ENCODE data around the gene MAMSTR.
"Not testable (repeated sequence)": the region's sequence is repeated elsewhere in the genome, so short reads cannot be mapped to it uniquely, and the experiment has no call there.

MAMSTR gene

GRCh38 chr19:48685583-48685982 is 33.9 kb downstream of the MAMSTR start:
- DNase-seq: no peak

GRCh38 chr19:48683349-48683748 is 36.2 kb downstream of the MAMSTR start:
- DNase-seq: no peak

- DNase-seq: no peak
These were observed 38.4 kb downstream of the MAMSTR start for GRCh38 chr19:48681127-48681470.

- DNase-seq: no peak
These were observed 38.9 kb downstream of the MAMSTR start for GRCh38 chr19:48680436-48681126.

- not testable (repeated sequence) for DNase-seq
These were observed 39.5 kb downstream of the MAMSTR start for GRCh38 chr19:48680006-48680405.

- DNase-seq: no peak
These were observed 41.3 kb downstream of the MAMSTR start for GRCh38 chr19:48678201-48678600.

- DNase-seq: no peak
These were observed 42.6 kb downstream of the MAMSTR start for GRCh38 chr19:48676887-48677286.

- no peak for DNase-seq
These were observed 43.0 kb downstream of the MAMSTR start for GRCh38 chr19:48676487-48676886.

GRCh38 chr19:48674921-48675824 is 44.4 kb downstream of the MAMSTR start:
- DNase-seq: no peak

- no peak for DNase-seq
These were observed 45.2 kb downstream of the MAMSTR start for GRCh38 chr19:48674216-48674809.

- DNase-seq: no peak
These were observed 46.0 kb downstream of the MAMSTR start for GRCh38 chr19:48673436-48674100.

- no peak for DNase-seq
These were observed 46.5 kb downstream of the MAMSTR start, which contains the start of gene NTN5 for GRCh38 chr19:48672994-48673393. NTN5 (minus strand) TSS chr19:48673017; CDS start chr19:48670986, 2,031 bp downstream.

- no peak for DNase-seq
These were observed 48.0 kb downstream of the MAMSTR start for GRCh38 chr19:48671446-48671995.

- no peak for DNase-seq
These were observed 48.7 kb downstream of the MAMSTR start for GRCh38 chr19:48670699-48671445.

GRCh38 chr19:48669903-48670668 is 49.4 kb downstream of the MAMSTR start:
- DNase-seq: no peak

- no peak for DNase-seq
These were observed 50.8 kb downstream of the MAMSTR start for GRCh38 chr19:48668761-48669160.

GRCh38 chr19:48668332-48668731 is 51.2 kb downstream of the MAMSTR start:
- DNase-seq: no peak

GRCh38 chr19:48665786-48666185 is 53.7 kb downstream of the MAMSTR start:
- no peak for DNase-seq

GRCh38 chr19:48664476-48664875 is 55.0 kb downstream of the MAMSTR start:
- DNase-seq: no peak

- no peak for DNase-seq
These were observed 55.9 kb downstream of the MAMSTR start for GRCh38 chr19:48663667-48664066.
